GM19043 (cell line): ENCODE measurements around the gene ECM1.

Experiments used
- ATAC-seq: cut with Tn5 transposase; IDR thresholded peaks from one replicate; pipeline ENCODE4 v1.9.1; 2021; ENCODE audit warnings: low read depth; ENCODE audit not compliant: unreplicated experiment

Gene ECM1

DNA sequence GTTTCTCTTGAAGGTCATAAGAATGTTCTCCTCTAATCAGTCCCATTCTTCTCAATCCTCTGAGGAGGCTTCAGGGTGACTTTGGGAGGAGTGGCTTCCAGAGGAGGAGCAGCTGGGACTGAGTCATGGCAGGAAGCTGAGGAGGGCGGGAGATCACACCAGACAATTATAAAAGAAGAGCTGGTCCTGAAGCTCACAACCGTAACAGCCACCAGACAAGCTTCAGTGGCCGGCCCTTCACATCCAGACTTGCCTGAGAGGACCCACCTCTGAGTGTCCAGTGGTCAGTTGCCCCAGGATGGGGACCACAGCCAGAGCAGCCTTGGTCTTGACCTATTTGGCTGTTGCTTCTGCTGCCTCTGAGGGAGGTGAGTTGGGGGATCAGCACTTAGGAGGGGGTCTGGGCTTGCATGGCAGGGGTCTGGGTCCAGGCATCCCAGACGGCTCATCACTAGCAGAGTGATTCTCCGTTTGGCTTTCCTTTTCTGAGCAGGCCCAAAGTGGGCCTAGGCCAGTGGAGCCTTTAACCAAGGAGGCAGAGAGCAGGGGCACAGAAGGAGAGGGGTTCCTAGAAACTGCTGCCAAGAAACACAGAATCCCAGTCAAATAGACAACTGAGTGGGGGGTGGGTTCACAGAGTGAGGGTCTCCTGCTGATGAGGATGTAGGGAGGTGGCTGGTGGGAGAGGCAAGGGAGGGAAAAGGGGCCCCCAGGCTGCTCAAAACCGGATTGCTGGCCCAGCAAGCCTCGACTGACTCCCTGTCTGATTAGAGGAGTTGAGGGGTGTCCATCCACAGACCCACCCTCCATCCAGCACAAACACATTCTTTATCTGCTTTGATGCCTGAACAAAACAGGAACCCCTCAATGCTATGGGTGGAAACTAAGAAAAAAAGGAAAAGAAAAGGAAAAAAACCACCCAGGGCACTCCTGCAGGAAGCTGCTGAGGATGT lies at the start of gene ECM1:
Gene ECM1, plus strand, starts transcription at position 198 of the 953 bp plus-strand sequence. Its CDS starts 101 bp downstream, at position 299.
- ATAC-seq = no peak

DNA sequence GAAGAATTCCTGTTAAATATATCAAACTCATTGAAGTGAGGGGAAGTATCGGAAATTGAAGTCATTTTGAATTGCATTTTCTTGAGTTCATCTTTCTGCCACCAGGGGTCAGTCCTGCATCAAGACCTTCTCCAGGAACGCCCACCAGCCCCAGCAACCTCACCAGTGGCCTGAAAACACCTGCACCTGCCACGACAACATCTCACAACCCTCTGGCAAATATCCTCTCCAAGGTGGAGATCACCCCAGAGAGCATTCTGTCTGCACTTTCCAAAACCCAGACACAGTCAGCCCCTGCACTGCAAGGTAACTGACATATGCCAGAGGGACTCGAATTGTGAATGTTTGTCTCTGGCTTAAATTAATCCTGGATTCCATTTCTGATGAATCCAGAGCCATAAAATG lies 43.5 kb upstream of the ECM1 start:
- no peak for ATAC-seq

DNA sequence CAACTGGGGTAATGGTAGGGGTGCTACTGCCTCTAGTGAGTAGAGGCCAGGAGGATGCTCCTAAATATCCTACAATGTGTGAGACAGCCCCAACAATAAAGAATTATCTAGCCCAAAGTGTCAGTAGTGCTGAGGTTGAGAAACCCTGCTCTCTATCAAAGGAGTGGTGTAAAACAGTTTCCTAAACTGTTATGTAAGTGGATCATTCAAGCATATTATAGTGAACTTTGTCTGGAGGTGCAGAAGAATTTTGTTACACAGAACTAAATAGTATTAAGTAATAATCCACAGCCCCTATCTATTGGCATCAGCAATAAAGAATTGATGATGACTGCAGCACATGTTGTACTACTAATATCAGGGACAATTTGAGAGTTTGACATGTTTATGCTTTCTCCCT lies 40.9 kb upstream of the ECM1 start:
- ATAC-seq = no peak

DNA sequence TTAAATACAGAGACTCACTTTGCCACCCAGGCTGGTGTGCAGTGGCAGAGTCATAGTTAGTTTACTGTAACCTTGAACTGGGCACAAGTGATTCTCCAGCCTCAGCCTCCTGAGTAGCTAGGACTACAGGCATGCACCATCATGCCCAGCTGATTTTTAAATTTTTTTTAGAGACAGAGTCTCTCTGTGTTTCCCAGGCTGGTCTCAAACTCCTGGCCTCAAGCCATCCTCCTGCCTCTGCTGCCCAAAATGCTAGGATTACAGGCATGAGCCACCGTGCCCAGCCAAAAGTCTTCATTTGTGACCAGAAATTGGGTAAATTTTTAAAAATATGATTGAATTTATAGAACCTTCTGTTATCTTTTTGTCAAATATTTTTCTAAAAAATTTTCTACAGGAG lies 38.6 kb upstream of the ECM1 start:
- no peak for ATAC-seq

DNA sequence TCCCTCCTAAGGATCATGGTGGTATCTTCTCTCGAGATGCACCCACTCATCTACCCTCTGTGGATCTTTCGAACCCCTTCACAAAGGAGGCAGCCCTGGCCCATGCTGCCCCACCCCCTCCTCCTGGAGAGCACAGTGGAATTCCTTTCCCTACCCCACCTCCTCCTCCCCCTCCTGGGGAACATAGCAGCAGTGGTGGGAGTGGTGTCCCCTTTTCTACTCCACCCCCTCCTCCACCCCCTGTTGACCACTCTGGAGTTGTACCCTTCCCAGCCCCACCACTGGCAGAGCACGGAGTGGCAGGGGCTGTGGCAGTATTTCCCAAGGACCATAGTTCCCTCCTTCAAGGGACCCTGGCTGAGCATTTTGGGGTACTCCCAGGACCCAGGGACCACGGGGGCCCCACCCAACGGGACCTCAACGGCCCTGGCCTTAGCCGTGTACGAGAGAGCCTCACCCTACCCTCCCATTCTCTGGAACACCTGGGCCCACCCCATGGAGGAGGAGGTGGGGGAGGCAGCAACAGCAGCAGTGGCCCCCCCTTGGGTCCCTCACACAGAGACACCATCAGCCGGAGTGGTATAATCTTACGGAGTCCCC lies 35.2 kb upstream of the ECM1 start:
- no peak for ATAC-seq

DNA sequence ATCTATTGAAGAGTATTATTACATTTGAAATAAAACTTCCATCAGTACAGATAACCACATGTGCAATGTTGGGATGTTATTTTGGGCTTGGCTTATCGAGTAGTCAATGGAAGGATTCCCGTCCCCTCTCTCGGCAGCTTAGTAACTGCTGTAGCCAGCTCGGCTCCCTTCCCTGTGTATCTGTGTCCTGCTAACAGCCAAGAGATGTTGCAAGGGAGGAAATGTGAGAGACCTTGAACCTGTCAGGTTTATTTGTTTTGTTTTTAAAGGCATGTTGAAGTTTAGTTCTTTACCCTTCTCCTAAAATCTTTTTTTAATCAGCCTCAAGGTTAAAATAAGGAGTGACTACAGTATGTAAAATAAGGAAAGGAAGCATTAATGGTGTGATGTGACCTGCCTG lies 34.2 kb upstream of the ECM1 start:
- ATAC-seq = no peak

DNA sequence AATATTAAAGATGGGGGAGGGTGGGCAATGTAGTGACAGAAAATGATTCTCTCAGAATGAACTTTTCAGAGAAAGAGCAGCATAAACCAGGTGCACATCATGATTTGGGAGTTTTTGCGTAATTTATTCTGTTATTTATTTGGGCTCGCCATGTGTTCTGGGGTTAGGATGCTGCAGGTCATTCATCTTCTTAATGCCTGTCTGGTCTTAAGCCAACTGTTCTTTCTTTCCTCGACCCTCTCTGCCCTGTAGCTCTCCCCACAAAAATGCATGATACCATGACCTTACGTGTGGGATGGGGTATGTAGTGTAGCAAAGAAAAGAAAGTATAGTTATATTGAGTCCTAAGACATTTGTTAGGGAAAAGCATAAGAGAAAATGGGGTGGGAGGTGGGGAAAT lies 33.0 kb upstream of the ECM1 start:
- ATAC-seq = no peak

DNA sequence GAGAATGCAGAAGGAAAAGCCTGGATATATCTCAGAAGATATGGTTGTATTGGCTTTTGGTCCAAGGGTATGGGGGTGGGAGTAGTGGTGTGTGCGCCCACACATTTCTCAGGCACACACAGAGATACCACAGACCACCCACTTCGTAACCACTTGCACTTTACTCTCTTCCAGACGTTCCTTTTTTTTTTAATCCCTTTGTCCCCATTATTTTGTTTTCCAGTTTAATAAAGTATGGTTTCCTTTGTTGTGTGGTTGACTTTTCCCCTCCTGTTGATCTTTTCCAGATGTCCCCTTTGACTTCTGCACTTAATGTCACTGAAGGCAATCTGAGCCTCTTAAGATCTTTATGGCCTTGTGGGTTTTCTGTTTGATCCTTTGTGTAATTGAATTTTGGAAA lies 31.2 kb upstream of the ECM1 start:
- ATAC-seq = no peak

DNA sequence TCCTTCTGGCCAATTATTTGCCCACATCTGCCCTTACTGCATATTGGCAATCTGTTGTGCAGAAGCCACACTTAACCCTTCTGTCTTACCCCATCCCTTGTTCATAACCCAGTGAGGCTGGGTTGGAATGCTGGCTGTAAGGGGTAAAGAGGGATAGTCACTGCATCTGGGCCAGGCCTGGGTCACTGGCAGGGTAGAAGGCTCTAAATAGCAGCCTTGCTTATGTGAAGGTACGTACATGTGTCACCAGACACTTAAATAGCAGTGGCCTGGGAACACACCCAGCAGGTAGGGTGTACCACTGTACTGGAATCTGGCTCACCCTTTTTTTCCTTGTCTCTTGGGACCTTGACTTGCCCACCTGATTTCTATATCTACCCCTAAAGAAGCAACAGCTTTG lies 30.6 kb upstream of the ECM1 start:
- ATAC-seq = no peak

DNA sequence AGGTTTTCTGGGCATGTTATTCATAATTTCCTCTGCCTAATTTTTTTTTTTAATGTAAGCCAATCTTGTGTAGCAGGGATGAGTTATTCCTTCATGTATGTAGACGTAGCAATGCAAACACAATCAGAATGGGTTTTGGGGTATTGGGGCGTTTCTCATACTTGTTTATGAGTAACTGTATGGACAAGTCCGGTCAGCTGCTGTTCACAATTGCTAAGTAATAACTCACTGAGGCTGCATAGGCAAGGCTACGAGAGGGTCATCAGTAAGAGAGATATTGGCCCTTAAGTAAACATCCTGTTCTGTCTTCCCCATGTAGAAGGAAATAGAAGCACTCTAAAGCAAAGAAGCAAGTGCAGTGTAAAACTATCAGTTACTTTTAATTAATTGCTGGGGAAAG lies 30.2 kb upstream of the ECM1 start:
- ATAC-seq = no peak

DNA sequence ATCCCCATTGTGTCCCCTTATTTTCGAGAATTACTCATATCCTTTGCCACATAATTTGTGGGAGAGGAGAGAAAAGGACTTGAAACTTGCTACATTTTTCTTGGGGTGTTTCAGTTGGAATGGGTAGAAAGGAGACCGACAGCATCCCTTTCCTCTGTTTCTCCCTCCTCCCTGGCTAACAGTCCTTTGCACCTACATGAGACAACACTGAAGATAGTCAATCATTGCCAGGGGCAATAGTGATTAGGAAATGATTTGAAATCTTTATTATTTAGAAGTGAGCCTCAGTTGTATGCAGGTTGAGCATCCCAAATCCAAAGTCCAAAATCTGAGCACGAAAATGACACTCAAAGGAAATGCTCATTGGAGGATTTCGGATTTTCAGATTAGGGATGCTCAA lies 28.5 kb upstream of the ECM1 start:
- ATAC-seq = no peak

DNA sequence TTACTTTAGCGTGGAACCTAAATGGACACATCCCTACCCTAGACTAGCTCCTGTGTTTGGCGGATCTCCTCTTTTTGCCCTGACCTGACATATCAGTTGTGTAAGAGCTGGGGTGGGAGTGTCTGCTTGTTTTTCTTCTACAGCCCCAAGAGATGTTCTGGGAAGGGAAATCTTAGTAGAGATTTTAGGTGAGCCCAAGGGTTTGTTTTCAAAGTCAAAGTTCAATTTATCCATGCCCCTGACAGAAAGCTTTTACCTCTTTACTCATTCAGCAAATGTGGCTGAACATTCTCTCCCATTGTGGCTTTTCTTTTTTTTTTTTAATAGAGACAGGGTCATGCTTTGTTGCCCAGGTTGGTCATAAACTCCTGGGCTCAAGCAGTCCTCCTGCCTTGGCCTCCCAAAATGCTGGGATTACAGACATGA lies 28.0 kb upstream of the ECM1 start:
- no peak for ATAC-seq

DNA sequence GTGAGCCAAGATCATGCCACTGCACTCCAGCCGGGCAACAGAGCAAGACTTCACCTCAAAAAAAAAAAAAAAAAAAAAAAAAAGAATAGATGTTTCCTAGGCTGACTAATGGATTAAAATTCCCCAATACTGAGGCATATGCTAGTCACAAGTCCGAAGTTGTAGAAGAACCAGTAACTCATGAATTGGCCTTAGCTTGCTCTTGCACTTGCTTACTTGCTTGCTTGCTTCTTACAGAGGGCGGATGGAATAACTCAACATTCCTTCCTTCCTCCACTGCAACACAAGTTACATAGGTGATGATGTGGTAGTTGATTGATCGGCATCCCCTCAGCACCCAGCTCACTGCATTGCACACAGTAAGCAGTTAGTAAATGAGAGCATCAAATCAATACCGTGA lies 23.5 kb upstream of the ECM1 start:
- no peak for ATAC-seq

DNA sequence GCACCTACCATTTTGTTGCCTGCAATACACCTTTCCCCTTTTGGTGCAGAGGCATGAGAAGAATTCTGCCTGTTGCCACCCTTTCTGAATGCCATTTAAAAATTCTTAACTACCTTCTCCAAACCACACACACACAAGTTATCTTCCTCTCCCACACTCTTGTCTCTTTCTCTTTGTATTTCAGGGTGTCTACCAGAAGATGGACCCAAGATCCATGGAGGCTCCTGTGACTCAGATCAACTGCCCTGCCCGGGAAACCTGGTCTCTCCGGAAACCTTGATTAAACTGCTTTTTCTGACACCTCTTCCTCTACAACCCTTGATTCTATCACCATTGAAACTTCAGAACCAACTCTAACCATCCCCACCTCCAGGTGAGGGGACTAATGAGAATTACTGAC lies 23.0 kb upstream of the ECM1 start:
- no peak for ATAC-seq

DNA sequence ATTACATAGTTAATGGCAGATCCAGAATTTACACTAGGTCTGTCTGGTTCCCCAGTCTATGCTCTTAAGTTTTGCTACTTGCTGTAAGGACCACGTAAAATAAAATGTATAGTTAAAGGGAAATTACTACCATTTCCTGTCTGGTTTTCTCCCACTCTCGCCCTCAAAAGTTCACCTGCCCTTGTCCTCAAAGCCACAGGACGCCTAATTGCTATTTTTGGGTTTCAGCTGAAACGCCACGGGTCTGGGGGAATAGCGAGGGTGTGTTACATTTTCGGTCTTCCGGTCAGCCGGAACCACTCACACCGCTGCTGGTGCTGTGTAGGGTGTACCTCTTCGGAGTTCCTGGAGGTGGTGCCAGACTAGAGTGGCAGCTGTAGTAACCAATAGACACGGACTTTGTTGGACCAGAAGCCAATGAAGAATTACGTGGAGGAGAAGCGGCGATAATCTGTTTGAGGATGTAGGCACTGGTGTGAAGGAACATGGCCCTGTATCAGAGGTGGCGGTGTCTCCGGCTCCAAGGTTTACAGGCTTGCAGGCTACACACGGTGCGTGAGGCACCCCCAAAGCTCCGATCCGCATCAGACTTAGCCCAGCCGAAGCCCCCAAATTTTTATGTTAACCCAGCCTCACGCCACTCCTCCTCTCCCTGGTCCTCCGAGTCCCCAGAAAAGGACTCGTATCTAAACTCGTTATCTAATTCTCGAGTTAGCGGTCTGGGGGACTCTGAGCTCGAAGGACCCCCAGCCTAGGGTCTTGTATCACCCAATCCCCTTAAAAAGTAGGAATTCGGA lies 20.7 kb upstream of the ECM1 start, which contains the start of gene TARS2:
Gene TARS2, plus strand, starts transcription at position 454 of the 797 bp plus-strand sequence. Its CDS starts 32 bp downstream, at position 486.
- ATAC-seq = peak; percentile 100

DNA sequence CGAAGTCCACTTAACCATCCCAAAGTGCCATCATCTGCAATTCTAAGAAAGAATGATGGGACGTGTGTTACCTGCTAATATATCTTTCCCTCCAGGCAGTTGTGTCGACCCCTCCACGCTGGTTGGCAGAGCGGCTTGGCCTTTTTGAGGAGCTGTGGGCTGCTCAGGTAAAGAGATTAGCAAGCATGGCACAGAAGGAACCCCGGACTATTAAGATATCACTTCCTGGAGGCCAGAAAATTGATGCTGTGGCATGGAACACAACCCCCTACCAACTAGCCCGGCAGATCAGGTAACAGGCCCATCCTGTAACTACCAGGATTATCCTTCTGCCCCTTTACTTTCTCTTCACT lies 20.2 kb upstream of the ECM1 start:
- no peak for ATAC-seq

DNA sequence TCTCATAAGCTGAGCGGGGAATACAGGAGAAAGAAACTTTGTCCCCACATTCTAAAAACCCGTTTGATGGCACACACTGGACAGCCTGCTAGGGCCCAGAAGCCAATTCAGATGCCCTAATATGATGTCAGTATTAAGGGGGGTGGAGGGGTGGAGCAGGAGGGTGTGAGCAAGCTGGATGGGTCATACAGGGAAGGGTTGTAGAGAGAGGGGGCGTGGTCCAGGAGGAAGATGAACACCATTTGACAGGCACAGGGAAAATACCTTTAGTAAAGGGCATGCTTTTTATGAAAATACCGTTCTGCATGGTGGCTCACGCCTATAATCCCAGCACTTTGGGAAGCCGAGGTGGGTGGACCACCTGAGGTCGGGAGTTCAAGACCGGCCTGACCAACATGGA lies 14.7 kb upstream of the ECM1 start:
- ATAC-seq = no peak

DNA sequence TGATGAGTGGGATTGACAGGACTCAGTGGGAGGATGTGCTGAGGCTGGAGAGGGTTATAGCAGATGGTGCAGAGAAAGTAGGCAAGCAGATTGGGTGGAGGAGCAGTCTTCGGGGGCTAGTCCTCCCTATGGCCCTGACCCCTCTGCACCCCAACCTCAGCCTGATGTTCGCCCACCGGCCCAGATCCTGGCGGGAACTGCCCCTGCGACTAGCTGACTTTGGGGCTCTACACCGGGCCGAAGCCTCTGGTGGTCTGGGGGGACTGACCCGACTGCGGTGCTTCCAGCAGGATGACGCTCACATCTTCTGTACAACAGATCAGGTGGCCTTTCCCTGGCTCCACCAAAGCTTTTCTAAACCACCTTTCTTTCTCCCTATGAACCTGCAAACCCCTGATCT lies 9.6 kb upstream of the ECM1 start:
- no peak for ATAC-seq

DNA sequence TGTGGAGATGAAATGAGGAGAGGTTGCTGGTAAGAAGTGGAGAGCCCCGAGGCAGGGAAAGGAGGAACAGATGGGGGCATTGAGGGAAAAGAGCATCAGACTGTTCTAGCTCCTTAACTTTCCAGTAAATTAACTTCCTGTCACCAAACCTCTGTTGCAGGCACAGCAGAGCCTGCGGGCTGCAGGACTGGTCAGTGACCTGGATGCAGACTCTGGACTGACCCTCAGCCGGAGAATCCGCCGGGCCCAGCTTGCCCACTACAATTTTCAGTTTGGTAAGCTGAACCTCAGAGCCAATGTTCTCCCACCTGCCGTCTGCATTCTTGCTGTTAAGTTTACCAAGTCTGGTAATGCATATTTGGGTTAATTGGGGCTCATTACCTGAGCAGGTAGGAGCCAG lies 2.5 kb upstream of the ECM1 start:
- no peak for ATAC-seq

DNA sequence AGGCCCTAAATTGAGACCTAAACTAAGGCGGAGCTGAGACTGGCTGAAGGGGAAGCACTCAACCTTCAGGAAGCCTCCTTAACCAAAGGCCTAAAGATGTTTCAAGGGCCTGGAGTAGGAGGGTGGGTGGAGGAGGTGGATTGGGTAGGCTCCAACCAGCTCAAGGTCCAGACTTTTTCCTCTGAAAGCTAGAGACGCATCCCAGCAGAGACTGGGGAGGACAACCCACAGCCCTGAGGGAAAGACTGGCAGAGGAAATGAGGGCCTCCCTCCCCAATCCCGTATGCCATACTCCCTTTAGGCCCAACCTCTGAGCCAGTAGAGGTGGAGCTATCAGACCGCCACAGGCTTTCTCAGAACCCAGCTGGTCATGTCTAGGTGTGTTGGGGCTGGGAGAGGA lies 1.1 kb downstream of the ECM1 start:
- ATAC-seq = no peak

DNA sequence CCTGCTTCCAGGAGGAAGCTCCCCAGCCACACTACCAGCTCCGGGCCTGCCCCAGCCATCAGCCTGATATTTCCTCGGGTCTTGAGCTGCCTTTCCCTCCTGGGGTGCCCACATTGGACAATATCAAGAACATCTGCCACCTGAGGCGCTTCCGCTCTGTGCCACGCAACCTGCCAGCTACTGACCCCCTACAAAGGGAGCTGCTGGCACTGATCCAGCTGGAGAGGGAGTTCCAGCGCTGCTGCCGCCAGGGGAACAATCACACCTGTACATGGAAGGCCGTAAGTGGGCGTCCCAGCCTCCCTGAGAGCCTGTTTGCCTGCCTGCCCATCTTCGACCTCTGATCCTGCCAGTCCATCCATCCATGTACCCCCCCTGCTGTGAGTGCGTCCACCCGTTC lies 3.6 kb downstream of the ECM1 start:
- no peak for ATAC-seq
